GM12872 (cell line): ENCODE data around the gene KRTAP10-2.

Experiments
- CTCF ChIP-seq: IDR thresholded peaks from 3 replicates; pipeline ENCODE4 v1.5.1; 2011; ENCODE audit warnings: low read depth, mild to moderate bottlenecking, low read length, moderate library complexity; ENCODE audit not compliant: insufficient read depth

KRTAP10-2 gene

GRCh38 chr21:44537930-44538911 lies 13.1 kb downstream of the KRTAP10-2 start:
- TF ChIP-seq CTCF, result no peak

- TF ChIP-seq CTCF, result no peak
These were observed 15.3 kb downstream of the KRTAP10-2 start for GRCh38 chr21:44535963-44536362.

- no peak for TF ChIP-seq CTCF
These were observed 16.6 kb downstream of the KRTAP10-2 start for GRCh38 chr21:44534688-44535087.

- no peak for TF ChIP-seq CTCF
These were observed 17.2 kb downstream of the KRTAP10-2 start for GRCh38 chr21:44533891-44534627.

- no peak for TF ChIP-seq CTCF
These were observed 18.0 kb downstream of the KRTAP10-2 start for GRCh38 chr21:44533121-44533890.

GRCh38 chr21:44532712-44533111 lies 18.6 kb downstream of the KRTAP10-2 start:
- TF ChIP-seq CTCF, result no peak
